SH-SY5Y (cell line): Measurements from ENCODE around the gene FBF1.

Experiments
- GATA2 ChIP-seq: IDR thresholded peaks from 2 replicates; pipeline ENCODE4 v1.6.1; 2011; ENCODE audit warnings: mild to moderate bottlenecking, low read depth, low read length
- GATA3 ChIP-seq: IDR thresholded peaks from 2 replicates; pipeline ENCODE4 v1.6.1; 2011; ENCODE audit warnings: low read depth, mild to moderate bottlenecking, low read length, moderate library complexity

- no peak for TF ChIP-seq GATA2
- TF ChIP-seq GATA3, result no peak
Measured at GRCh38 chr17:75891022-75891604, 49.7 kb downstream of the FBF1 start.
